Testis (tissue), 3 donors: ENCODE measurements around the gene UBAP1. TPM values are rescaled to one million over a fixed set of nuclear protein-coding genes. Genes with fewer than 3 reads are reported as not detected.
"Not testable (repeated sequence)": the region's sequence is repeated elsewhere in the genome, so short reads cannot be mapped to it uniquely, and the experiment has no call there.

ENCODE experiments used
- DNase-seq: peaks from one replicate; pipeline ENCODE4 v3.0.0-alpha.2; 2019
- H3K27ac ChIP-seq, 2 donors: fragments of 200-600 bp; sonication (generic); one replicate each; pipeline ENCODE4 v1.5.1; 2019
- H3K27me3 ChIP-seq: fragments of 200-600 bp; sonication (generic); one replicate; pipeline ENCODE4 v1.5.1; 2019
- H3K36me3 ChIP-seq: fragments of 200-600 bp; sonication (generic); one replicate; pipeline ENCODE4 v1.5.1; 2017; ENCODE audit warnings: low read depth; ENCODE audit errors: missing control alignments
- H3K4me1 ChIP-seq: fragments of 200-600 bp; sonication (generic); one replicate; pipeline ENCODE4 v1.5.1; 2019
- H3K4me3 ChIP-seq, 2 donors: fragments of 200-600 bp; sonication (generic); one replicate each; pipeline ENCODE4 v1.5.1; 2017 to 2019
- H3K9me3 ChIP-seq: fragments of 200-600 bp; sonication (generic); one replicate; pipeline ENCODE4 v1.5.1; 2017
- CTCF ChIP-seq, 3 experiments: fragments of 450-650 bp in 2 of 3; fragments of 200-600 bp in 1 of 3; sonication (generic) in 1 of 3; IDR thresholded peaks; one replicate each; pipeline ENCODE4 v1.5.1; 2016 to 2019; ENCODE audit warnings: antibody characterized with exemption in 3 of 3, mild to moderate bottlenecking in 2 of 3, moderate library complexity in 1 of 3
- POLR2A ChIP-seq: fragments of 450-650 bp; IDR thresholded peaks from one replicate; pipeline ENCODE4 v1.6.1; 2017; ENCODE audit warnings: antibody characterized with exemption, mild to moderate bottlenecking, moderate library complexity
- WGBS, 2 donors: methylation state at CpG; one replicate each; pipeline ENCODE4 v1.1.5; 2018; 5-methylcytosine and 5-hydroxymethylcytosine counted together
- intact Hi-C: fragments of 100-400 bp; cut with DNase I; formaldehyde crosslinking; loops from one replicate; pipeline ENCODE4 v1.15.1; 2023; ENCODE audit warnings: low total_unique reads
- polyA plus RNA-seq: library from polyadenylated mRNA; stranded (reverse); fragments of 350-450 nt; fragmentation: Illumina TruSeq; extraction: RNeasy Lipid Tissue Mini Kit (QIAGEN cat#74804); gene quantifications from one replicate; pipeline ENCODE4 v1.2.3, GENCODE V29; 2014; ENCODE audit warnings: low read depth, low replicate concordance; ENCODE audit not compliant: insufficient read depth
- total RNA-seq, 2 donors: library from RNA; depleted of rRNA; stranded (reverse); fragments of >200 nt; gene quantifications; one replicate each; pipeline ENCODE4 v1.2.3, GENCODE V29; 2016

Gene UBAP1
- total and polyA plus RNA-seq, 3 donors from 2014 or later: 65.1 to 127 (median 81.9) TPM

- H3K27me3 ChIP-seq: no peaks in the 10 kb centered on the region
- no peaks in the 10 kb centered on the region for H3K36me3 ChIP-seq
- WGBS, 2 donors: 39 to 42% methylated on average over 5 of the region's 5 CpGs
- DNase-seq: no peak
- TF ChIP-seq CTCF (IDR thresholded peaks at IDR 0.05): peak in 2 of 3 experiments; percentile 28 to 47
- no peak for TF ChIP-seq POLR2A
- intact Hi-C loops: loop anchor here (10.0 kb wide), 1 partner anchor 64 kb away; no protein-coding TSS in a partner anchor
- no peaks in the 10 kb centered on the region for H3K9me3 ChIP-seq
- no peak overlapping the region for H3K4me3 ChIP-seq
- H3K4me1 ChIP-seq: peaks cover 39% of the 10 kb centered on the region
- peak overlapping the region; percentile 69 to 71 for H3K27ac ChIP-seq
Observed at GRCh38 chr9:34190996-34191892, 12.4 kb downstream of the UBAP1 start.

GRCh38 chr9:34195143-34195542 is 16.3 kb downstream of the UBAP1 start:
- Histone ChIP-seq H3K36me3 (no peaks in the 10 kb centered on the region), H3K4me3 (no peak overlapping the region), H3K27me3 (no peaks in the 10 kb centered on the region), H3K4me1 (peaks cover 37% of the 10 kb centered on the region), H3K9me3 (no peaks in the 10 kb centered on the region), H3K27ac (no peak overlapping the region)
- intact Hi-C loops: loop anchor here (10.0 kb wide), 1 partner anchor 60 kb away; no protein-coding TSS in a partner anchor
- TF ChIP-seq POLR2A: no peak
- no peak for TF ChIP-seq CTCF (IDR thresholded peaks at IDR 0.05)
- WGBS, 2 donors: 68 to 75% methylated on average over 1 of the region's 1 CpG
- no peak for DNase-seq

- DNase-seq, H3K27me3 ChIP-seq, H3K4me3 ChIP-seq, H3K9me3 ChIP-seq, H3K36me3 ChIP-seq: not testable (repeated sequence)
- H3K4me1 ChIP-seq: peaks cover 48% of the 10 kb centered on the region
- intact Hi-C loops: loop anchor here (10.0 kb wide), 1 partner anchor 58 kb away; no protein-coding TSS in a partner anchor
- WGBS, 2 donors: 92 to 94% methylated on average over 4 of the region's 4 CpGs
- peak overlapping the region in 1 of 2 donors; percentile 79 for H3K27ac ChIP-seq
Observed at GRCh38 chr9:34197286-34197685, 18.4 kb downstream of the UBAP1 start.

- Histone ChIP-seq H3K4me3 (no peak overlapping the region), H3K9me3 (no peaks in the 10 kb centered on the region), H3K4me1 (peaks cover 43% of the 10 kb centered on the region), H3K27ac (peak overlapping the region; percentile 69 to 79), H3K36me3 (no peaks in the 10 kb centered on the region), H3K27me3 (no peaks in the 10 kb centered on the region)
- TF ChIP-seq CTCF (IDR thresholded peaks at IDR 0.05) (no peak), POLR2A (no peak)
- WGBS, 2 donors: 80 to 86% methylated on average over 5 to 6 of the region's 6 CpGs
- intact Hi-C loops: loop anchor here (10.0 kb wide), 1 partner anchor 57 kb away; no protein-coding TSS in a partner anchor
- no peak for DNase-seq
Observed at GRCh38 chr9:34197756-34198711, 19.2 kb downstream of the UBAP1 start.

GRCh38 chr9:34200092-34200491 is 21.2 kb downstream of the UBAP1 start:
- no peak for DNase-seq
- TF ChIP-seq CTCF (IDR thresholded peaks at IDR 0.05): no peak
- TF ChIP-seq POLR2A: no peak
- no peaks in the 10 kb centered on the region for H3K9me3 ChIP-seq
- H3K4me3 ChIP-seq: no peak overlapping the region
- intact Hi-C loops: no loop called here
- peaks cover 58% of the 10 kb centered on the region for H3K4me1 ChIP-seq
- peak overlapping the region; percentile 69 to 79 for H3K27ac ChIP-seq
- H3K27me3 ChIP-seq: no peaks in the 10 kb centered on the region
- no peaks in the 10 kb centered on the region for H3K36me3 ChIP-seq
- 70 to 72% methylated on average over 2 of the region's 2 CpGs for whole genome bisulfite sequencing, 2 donors
